Esophagus (tissue), 2 donors: ENCODE measurements around the gene SUMF1. TPM values are rescaled to one million over a fixed set of nuclear protein-coding genes. Genes with fewer than 3 reads are reported as not detected.

Experiments
- H3K27ac ChIP-seq, 2 donors: one replicate each; pipeline ENCODE4 v1.5.1; 2013; ENCODE audit warnings: low read depth in 2 of 2, mild to moderate bottlenecking in 2 of 2, inconsistent platforms in 1 of 2, low read length in 1 of 2, moderate library complexity in 1 of 2
- H3K27me3 ChIP-seq, 2 donors: one replicate each; pipeline ENCODE4 v1.6.1; 2013; ENCODE audit warnings: low read length in 2 of 2, control low read depth in 1 of 2, mild to moderate bottlenecking in 1 of 2; ENCODE audit not compliant: insufficient read depth in 2 of 2, control insufficient read depth in 1 of 2
- H3K36me3 ChIP-seq, 2 donors: one replicate each; pipeline ENCODE4 v1.6.1; 2013; ENCODE audit warnings: low read length in 1 of 2; ENCODE audit not compliant: control insufficient read depth in 2 of 2, insufficient read depth in 2 of 2
- H3K4me1 ChIP-seq, 2 donors: one replicate each; pipeline ENCODE4 v1.6.1; 2013; ENCODE audit warnings: low read length in 1 of 2; ENCODE audit not compliant: control insufficient read depth in 2 of 2, insufficient read depth in 2 of 2
- H3K4me3 ChIP-seq, 2 donors: one replicate each; pipeline ENCODE4 v1.5.1; 2013; ENCODE audit warnings: low read length in 2 of 2, mild to moderate bottlenecking in 2 of 2, low read depth in 1 of 2, moderate library complexity in 1 of 2
- H3K9me3 ChIP-seq, 2 donors: one replicate each; pipeline ENCODE4 v1.6.1; 2013; ENCODE audit warnings: mild to moderate bottlenecking in 2 of 2, low read depth in 1 of 2, low read length in 1 of 2, moderate library complexity in 1 of 2; ENCODE audit not compliant: control insufficient read depth in 2 of 2, insufficient read depth in 1 of 2
- WGBS, 2 donors: extraction: QIAGEN DNeasy Blood & Tissue Kit; methylation state at CpG; one replicate each; pipeline ENCODE4 v1.1.7; 2013; 5-methylcytosine and 5-hydroxymethylcytosine counted together
- polyA plus RNA-seq, 2 donors: library from polyadenylated mRNA; stranded (reverse); fragments of 200-250 nt; gene quantifications; one replicate each; pipeline ENCODE4 v1.2.3, GENCODE V29; 2013
- donor health status: healthy with polysubstance abuse.
- donor health status: Bipolar disorder and iron deficiency.

The SUMF1 gene
- polyA plus RNA-seq, 2 donors: 14.3 to 21.6 TPM

- no peak overlapping the region for H3K27ac ChIP-seq
- H3K9me3 ChIP-seq: no peaks in the 10 kb centered on the region
- no peaks in the 10 kb centered on the region for H3K27me3 ChIP-seq
- H3K4me1 ChIP-seq: peaks cover 0 to 3% of the 10 kb centered on the region in 2 donors
- H3K4me3 ChIP-seq: no peak overlapping the region
- no peaks in the 10 kb centered on the region for H3K36me3 ChIP-seq
Observed at GRCh38 chr3:4425055-4425454, 42.0 kb downstream of the SUMF1 start.

GRCh38 chr3:4421121-4421520, 45.9 kb downstream of the SUMF1 start:
- Histone ChIP-seq H3K27me3 (no peaks in the 10 kb centered on the region), H3K9me3 (no peaks in the 10 kb centered on the region), H3K36me3 (no peaks in the 10 kb centered on the region), H3K27ac (peak overlapping the region; percentile 71 to 78), H3K4me3 (no peak overlapping the region), H3K4me1 (peaks cover 2 to 3% of the 10 kb centered on the region in 2 donors)
- 62 to 69% methylated on average over 2 of the region's 2 CpGs for WGBS, 2 donors

- peaks cover 0 to 3% of the 10 kb centered on the region in 2 donors for H3K4me1 ChIP-seq
- H3K27me3 ChIP-seq: no peaks in the 10 kb centered on the region
- WGBS, 2 donors: 98 to 100% methylated on average over 1 of the region's 1 CpG
- no peaks in the 10 kb centered on the region for H3K9me3 ChIP-seq
- H3K36me3 ChIP-seq: no peaks in the 10 kb centered on the region
- no peak overlapping the region for H3K4me3 ChIP-seq
- no peak overlapping the region for H3K27ac ChIP-seq
Observed at GRCh38 chr3:4419920-4420319, 47.1 kb downstream of the SUMF1 start.

- Histone ChIP-seq H3K27ac (no peak overlapping the region), H3K4me3 (no peak overlapping the region), H3K27me3 (no peaks in the 10 kb centered on the region), H3K36me3 (no peaks in the 10 kb centered on the region), H3K4me1 (peaks cover 0 to 3% of the 10 kb centered on the region in 2 donors), H3K9me3 (no peaks in the 10 kb centered on the region)
- WGBS, 2 donors: 92 to 95% methylated on average over 3 of the region's 3 CpGs
Observed at GRCh38 chr3:4419386-4419785, 47.7 kb downstream of the SUMF1 start.

GRCh38 chr3:4418156-4418555, 48.9 kb downstream of the SUMF1 start:
- Histone ChIP-seq H3K9me3 (no peaks in the 10 kb centered on the region), H3K4me3 (no peak overlapping the region), H3K27ac (no peak overlapping the region), H3K36me3 (no peaks in the 10 kb centered on the region), H3K4me1 (peaks cover 0 to 3% of the 10 kb centered on the region in 2 donors), H3K27me3 (no peaks in the 10 kb centered on the region)
- 86 to 87% methylated on average over 4 of the region's 4 CpGs for WGBS, 2 donors

- 46 to 61% methylated on average over 1 of the region's 1 CpG for WGBS, 2 donors
- no peak overlapping the region for H3K4me3 ChIP-seq
- no peaks in the 10 kb centered on the region for H3K27me3 ChIP-seq
- H3K27ac ChIP-seq: peak overlapping the region in 1 of 2 donors; percentile 4
- no peaks in the 10 kb centered on the region for H3K9me3 ChIP-seq
- no peaks in the 10 kb centered on the region for H3K36me3 ChIP-seq
- peaks cover 0 to 3% of the 10 kb centered on the region in 2 donors for H3K4me1 ChIP-seq
Observed at GRCh38 chr3:4417449-4417848, 49.6 kb downstream of the SUMF1 start.

GRCh38 chr3:4416961-4417360, 50.1 kb downstream of the SUMF1 start:
- no peaks in the 10 kb centered on the region for H3K27me3 ChIP-seq
- no peak overlapping the region for H3K4me3 ChIP-seq
- H3K36me3 ChIP-seq: no peaks in the 10 kb centered on the region
- peaks cover 0 to 3% of the 10 kb centered on the region in 2 donors for H3K4me1 ChIP-seq
- 49 to 61% methylated on average over 6 of the region's 6 CpGs for WGBS, 2 donors
- no peaks in the 10 kb centered on the region for H3K9me3 ChIP-seq
- H3K27ac ChIP-seq: peak overlapping the region in 1 of 2 donors; percentile 33

GRCh38 chr3:4416427-4416945, 50.6 kb downstream of the SUMF1 start:
- Histone ChIP-seq H3K9me3 (no peaks in the 10 kb centered on the region), H3K27ac (peak overlapping the region in 1 of 2 donors; percentile 35), H3K4me3 (no peak overlapping the region), H3K4me1 (peaks cover 0 to 3% of the 10 kb centered on the region in 2 donors), H3K36me3 (no peaks in the 10 kb centered on the region), H3K27me3 (no peaks in the 10 kb centered on the region)
- WGBS, 2 donors: 66 to 85% methylated on average over 5 of the region's 5 CpGs

- no peaks in the 10 kb centered on the region for H3K27me3 ChIP-seq
- peaks cover 0 to 3% of the 10 kb centered on the region in 2 donors for H3K4me1 ChIP-seq
- no peaks in the 10 kb centered on the region for H3K9me3 ChIP-seq
- 56 to 74% methylated on average over 1 of the region's 1 CpG for WGBS, 2 donors
- peaks cover 0 to 5% of the 10 kb centered on the region in 2 donors for H3K36me3 ChIP-seq
- no peak overlapping the region for H3K27ac ChIP-seq
- H3K4me3 ChIP-seq: no peak overlapping the region
Observed at GRCh38 chr3:4413467-4413866, 53.6 kb downstream of the SUMF1 start.

- H3K36me3 ChIP-seq: peaks cover 0 to 5% of the 10 kb centered on the region in 2 donors
- 95 to 97% methylated on average over 1 of the region's 1 CpG for WGBS, 2 donors
Observed at GRCh38 chr3:4411833-4412232, 55.2 kb downstream of the SUMF1 start.

More at GRCh38 chr3:4411833-4412232, 55.2 kb downstream of the SUMF1 start:
- no peak overlapping the region for H3K27ac ChIP-seq
- no peaks in the 10 kb centered on the region for H3K9me3 ChIP-seq
- no peaks in the 10 kb centered on the region for H3K4me1 ChIP-seq
- H3K27me3 ChIP-seq: no peaks in the 10 kb centered on the region
- H3K4me3 ChIP-seq: no peak overlapping the region
